Liver (tissue), 3 donors: Measurements from ENCODE around the gene TBL2.

Experiments used
- FOXA1 ChIP-seq: IDR thresholded peaks from 2 replicates; pipeline ENCODE4 v1.6.1; 2016; ENCODE audit warnings: antibody characterized with exemption
- GABPA ChIP-seq, 2 donors: IDR thresholded peaks in 1 of 2; conservative IDR thresholded peaks in 1 of 2; 2 replicates each; pipeline ENCODE4 v1.6.1; 2016; ENCODE audit warnings: antibody characterized with exemption in 2 of 2, mild to moderate bottlenecking in 1 of 2, moderate library complexity in 1 of 2
- HNF4G ChIP-seq: IDR thresholded peaks from 2 replicates; pipeline ENCODE4 v1.6.1; 2016; ENCODE audit warnings: antibody characterized with exemption
- JUND ChIP-seq, 2 donors: IDR thresholded peaks; 2 replicates each; pipeline ENCODE4 v1.6.1; 2016; ENCODE audit warnings: antibody characterized with exemption in 2 of 2
- RAD21 ChIP-seq, 2 donors: IDR thresholded peaks; 2 replicates each; pipeline ENCODE4 v1.6.1; 2016; ENCODE audit warnings: antibody characterized with exemption in 2 of 2, mild to moderate bottlenecking in 2 of 2
- SP1 ChIP-seq: IDR thresholded peaks from 2 replicates; pipeline ENCODE4 v1.6.1; 2018; ENCODE audit warnings: antibody characterized with exemption, mild to moderate bottlenecking
- TAF1 ChIP-seq: conservative IDR thresholded peaks from 2 replicates; pipeline ENCODE4 v1.6.1; 2016; ENCODE audit warnings: antibody characterized with exemption, mild to moderate bottlenecking
- YY1 ChIP-seq: IDR thresholded peaks from 2 replicates; pipeline ENCODE4 v1.6.1; 2016; ENCODE audit warnings: antibody characterized with exemption, mild to moderate bottlenecking
- TF ChIP-seq, protein P1 (sequence below): IDR thresholded peaks from 2 replicates; pipeline ENCODE4 v1.6.1; 2016; ENCODE audit warnings: antibody characterized with exemption
- TF ChIP-seq, protein P2 (sequence below): fragments of 150-350 bp; IDR thresholded peaks from 2 replicates; pipeline ENCODE4 v1.5.1; 2017; ENCODE audit warnings: improper control_type of control experiment, low read depth, low read length; ENCODE audit not compliant: missing input control
- TF ChIP-seq, protein P3 (sequence below): IDR thresholded peaks from 2 replicates; pipeline ENCODE4 v1.6.1; 2016; ENCODE audit warnings: antibody characterized with exemption
- TF ChIP-seq, protein P4 (sequence below): IDR thresholded peaks from 2 replicates; pipeline ENCODE4 v1.6.1; 2016; ENCODE audit warnings: antibody characterized with exemption
- donor health status: healthy.
- donor health status: healthy.

DNA sequence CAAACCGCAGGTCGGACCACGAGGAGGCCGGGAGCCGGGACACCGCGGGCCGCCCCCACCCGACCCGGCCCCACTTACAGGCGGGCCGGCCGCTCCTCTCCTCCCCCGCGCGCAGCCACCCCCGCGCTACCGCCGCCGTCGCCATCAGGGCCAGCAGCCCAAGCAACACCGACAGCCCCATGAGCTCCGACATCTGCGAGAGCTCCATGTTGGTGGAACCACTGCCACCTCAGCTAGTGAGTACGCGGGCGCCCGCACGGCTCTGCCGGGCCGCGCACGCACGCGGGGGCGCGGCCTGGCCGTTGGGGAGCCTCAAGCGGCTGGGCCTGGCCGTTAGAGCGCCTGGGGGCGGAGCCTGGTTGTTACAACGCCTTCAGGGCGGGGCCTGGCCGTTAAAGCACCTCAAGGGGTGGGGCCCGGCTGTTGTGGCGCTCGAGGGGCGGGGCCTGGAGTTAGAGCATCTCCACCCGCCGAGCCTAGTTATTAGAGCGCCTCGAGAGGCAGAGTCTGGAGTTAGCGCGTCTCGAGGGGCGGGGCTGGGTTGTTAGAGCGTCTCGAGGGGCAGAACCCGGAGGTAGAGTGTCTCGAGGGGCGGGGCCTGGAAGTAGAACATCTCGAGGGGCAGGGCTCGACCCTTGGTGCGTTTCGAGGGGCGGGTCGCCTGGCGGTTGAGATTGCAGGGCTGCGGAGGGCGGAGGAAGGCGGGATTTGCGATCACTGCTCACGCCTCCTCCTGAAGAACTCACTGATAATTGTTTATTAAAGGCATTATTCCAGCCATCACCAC, at the start of gene TBL2:
- TF ChIP-seq YY1 (peak; percentile 30), SP1 (peak; percentile 76), HNF4G (no peak), JUND (IDR thresholded peaks at IDR 0.05) (peak in 1 of 2 donors; percentile 45), RAD21 (IDR thresholded peaks at IDR 0.05) (peak; percentile 12 to 13), GABPA (IDR thresholded peaks at IDR 0.05 in 1 of 2, conservative IDR thresholded peaks at IDR 0.05 in 1 of 2) (no peak), TAF1 (peak; percentile 22), FOXA1 (peak; percentile 5)
- TF ChIP-seq, protein P1, sequence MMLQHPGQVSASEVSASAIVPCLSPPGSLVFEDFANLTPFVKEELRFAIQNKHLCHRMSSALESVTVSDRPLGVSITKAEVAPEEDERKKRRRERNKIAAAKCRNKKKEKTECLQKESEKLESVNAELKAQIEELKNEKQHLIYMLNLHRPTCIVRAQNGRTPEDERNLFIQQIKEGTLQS = no peak
- TF ChIP-seq, protein P2, sequence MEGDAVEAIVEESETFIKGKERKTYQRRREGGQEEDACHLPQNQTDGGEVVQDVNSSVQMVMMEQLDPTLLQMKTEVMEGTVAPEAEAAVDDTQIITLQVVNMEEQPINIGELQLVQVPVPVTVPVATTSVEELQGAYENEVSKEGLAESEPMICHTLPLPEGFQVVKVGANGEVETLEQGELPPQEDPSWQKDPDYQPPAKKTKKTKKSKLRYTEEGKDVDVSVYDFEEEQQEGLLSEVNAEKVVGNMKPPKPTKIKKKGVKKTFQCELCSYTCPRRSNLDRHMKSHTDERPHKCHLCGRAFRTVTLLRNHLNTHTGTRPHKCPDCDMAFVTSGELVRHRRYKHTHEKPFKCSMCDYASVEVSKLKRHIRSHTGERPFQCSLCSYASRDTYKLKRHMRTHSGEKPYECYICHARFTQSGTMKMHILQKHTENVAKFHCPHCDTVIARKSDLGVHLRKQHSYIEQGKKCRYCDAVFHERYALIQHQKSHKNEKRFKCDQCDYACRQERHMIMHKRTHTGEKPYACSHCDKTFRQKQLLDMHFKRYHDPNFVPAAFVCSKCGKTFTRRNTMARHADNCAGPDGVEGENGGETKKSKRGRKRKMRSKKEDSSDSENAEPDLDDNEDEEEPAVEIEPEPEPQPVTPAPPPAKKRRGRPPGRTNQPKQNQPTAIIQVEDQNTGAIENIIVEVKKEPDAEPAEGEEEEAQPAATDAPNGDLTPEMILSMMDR = no peak
- TF ChIP-seq, protein P3, sequence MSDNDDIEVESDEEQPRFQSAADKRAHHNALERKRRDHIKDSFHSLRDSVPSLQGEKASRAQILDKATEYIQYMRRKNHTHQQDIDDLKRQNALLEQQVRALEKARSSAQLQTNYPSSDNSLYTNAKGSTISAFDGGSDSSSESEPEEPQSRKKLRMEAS = no peak
- TF ChIP-seq, protein P4, sequence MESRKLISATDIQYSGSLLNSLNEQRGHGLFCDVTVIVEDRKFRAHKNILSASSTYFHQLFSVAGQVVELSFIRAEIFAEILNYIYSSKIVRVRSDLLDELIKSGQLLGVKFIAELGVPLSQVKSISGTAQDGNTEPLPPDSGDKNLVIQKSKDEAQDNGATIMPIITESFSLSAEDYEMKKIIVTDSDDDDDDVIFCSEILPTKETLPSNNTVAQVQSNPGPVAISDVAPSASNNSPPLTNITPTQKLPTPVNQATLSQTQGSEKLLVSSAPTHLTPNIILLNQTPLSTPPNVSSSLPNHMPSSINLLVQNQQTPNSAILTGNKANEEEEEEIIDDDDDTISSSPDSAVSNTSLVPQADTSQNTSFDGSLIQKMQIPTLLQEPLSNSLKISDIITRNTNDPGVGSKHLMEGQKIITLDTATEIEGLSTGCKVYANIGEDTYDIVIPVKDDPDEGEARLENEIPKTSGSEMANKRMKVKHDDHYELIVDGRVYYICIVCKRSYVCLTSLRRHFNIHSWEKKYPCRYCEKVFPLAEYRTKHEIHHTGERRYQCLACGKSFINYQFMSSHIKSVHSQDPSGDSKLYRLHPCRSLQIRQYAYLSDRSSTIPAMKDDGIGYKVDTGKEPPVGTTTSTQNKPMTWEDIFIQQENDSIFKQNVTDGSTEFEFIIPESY = no peak
